ENCODE results near the gene ZNF385D. TPM values are rescaled to one million over a fixed set of nuclear protein-coding genes. Genes with fewer than 3 reads are reported as not detected.

ZNF385D gene
- total and polyA plus RNA-seq, 12 donors = 0.09 to 1.3 (median 0.63) TPM

- no peaks in the 10 kb centered on the region for H3K4me1 ChIP-seq (replicated peaks in 1 of 2)
- 58 to 68% (median 60%) methylated on average over 2 of the region's 2 CpGs for WGBS, 4 donors
- H3K36me3 ChIP-seq (replicated peaks in 1 of 2) = no peaks in the 10 kb centered on the region
- H3K27ac ChIP-seq = no peak overlapping the region
- H3K4me3 ChIP-seq = no peak overlapping the region
- intact Hi-C loops (cut with DNase I) = no loop called here
- TF ChIP-seq, protein P1, sequence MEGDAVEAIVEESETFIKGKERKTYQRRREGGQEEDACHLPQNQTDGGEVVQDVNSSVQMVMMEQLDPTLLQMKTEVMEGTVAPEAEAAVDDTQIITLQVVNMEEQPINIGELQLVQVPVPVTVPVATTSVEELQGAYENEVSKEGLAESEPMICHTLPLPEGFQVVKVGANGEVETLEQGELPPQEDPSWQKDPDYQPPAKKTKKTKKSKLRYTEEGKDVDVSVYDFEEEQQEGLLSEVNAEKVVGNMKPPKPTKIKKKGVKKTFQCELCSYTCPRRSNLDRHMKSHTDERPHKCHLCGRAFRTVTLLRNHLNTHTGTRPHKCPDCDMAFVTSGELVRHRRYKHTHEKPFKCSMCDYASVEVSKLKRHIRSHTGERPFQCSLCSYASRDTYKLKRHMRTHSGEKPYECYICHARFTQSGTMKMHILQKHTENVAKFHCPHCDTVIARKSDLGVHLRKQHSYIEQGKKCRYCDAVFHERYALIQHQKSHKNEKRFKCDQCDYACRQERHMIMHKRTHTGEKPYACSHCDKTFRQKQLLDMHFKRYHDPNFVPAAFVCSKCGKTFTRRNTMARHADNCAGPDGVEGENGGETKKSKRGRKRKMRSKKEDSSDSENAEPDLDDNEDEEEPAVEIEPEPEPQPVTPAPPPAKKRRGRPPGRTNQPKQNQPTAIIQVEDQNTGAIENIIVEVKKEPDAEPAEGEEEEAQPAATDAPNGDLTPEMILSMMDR (IDR thresholded peaks at IDR 0.05) = no peak
- no peak for TF ChIP-seq POLR2A (IDR thresholded peaks at IDR 0.05)
- no peak for DNase-seq
- H3K9me3 ChIP-seq (replicated peaks in 1 of 3) = no peaks in the 10 kb centered on the region
- H3K27me3 ChIP-seq = no peaks in the 10 kb centered on the region
These were observed 341.6 kb downstream of the ZNF385D start for GRCh38 chr3:21409401-21409800.

- no peaks in the 10 kb centered on the region for H3K9me3 ChIP-seq (replicated peaks in 1 of 3)
- 0 to 63% (median 24%) methylated on average over 1 of the region's 1 CpG for WGBS, 4 donors
- TF ChIP-seq POLR2A (IDR thresholded peaks at IDR 0.05) = no peak
- TF ChIP-seq, protein P1 (IDR thresholded peaks at IDR 0.05) = no peak
- intact Hi-C loops (cut with DNase I) = no loop called here
- H3K4me3 ChIP-seq = no peak overlapping the region
- H3K36me3 ChIP-seq (replicated peaks in 1 of 2) = no peaks in the 10 kb centered on the region
- H3K4me1 ChIP-seq (replicated peaks in 1 of 2) = no peaks in the 10 kb centered on the region
- no peaks in the 10 kb centered on the region for H3K27me3 ChIP-seq
- no peak for DNase-seq
- no peak overlapping the region for H3K27ac ChIP-seq
These were observed 343.3 kb downstream of the ZNF385D start for GRCh38 chr3:21407743-21408142.

GRCh38 chr3:21405671-21406667 is 345.0 kb downstream of the ZNF385D start:
- H3K4me3 ChIP-seq = no peak overlapping the region
- 81 to 89% (median 86%) methylated on average over 27 to 47 of the region's 47 CpGs for WGBS, 4 donors
- H3K9me3 ChIP-seq (replicated peaks in 1 of 3) = no peaks in the 10 kb centered on the region
- H3K36me3 ChIP-seq (replicated peaks in 1 of 2) = no peaks in the 10 kb centered on the region
- intact Hi-C loops (cut with DNase I) = no loop called here
- H3K4me1 ChIP-seq (replicated peaks in 1 of 2) = no peaks in the 10 kb centered on the region
- DNase-seq = no peak
- no peak overlapping the region for H3K27ac ChIP-seq
- TF ChIP-seq, protein P1 (IDR thresholded peaks at IDR 0.05) = no peak
- TF ChIP-seq POLR2A (IDR thresholded peaks at IDR 0.05) = no peak
- H3K27me3 ChIP-seq = no peaks in the 10 kb centered on the region

- intact Hi-C loops (cut with DNase I) = no loop called here
- 72 to 93% (median 83%) methylated on average over 4 of the region's 4 CpGs for WGBS, 4 donors
- no peak for DNase-seq
- Histone ChIP-seq H3K27me3 (no peaks in the 10 kb centered on the region), H3K9me3 (replicated peaks in 1 of 3) (no peaks in the 10 kb centered on the region), H3K4me1 (replicated peaks in 1 of 2) (no peaks in the 10 kb centered on the region), H3K27ac (no peak overlapping the region), H3K36me3 (replicated peaks in 1 of 2) (no peaks in the 10 kb centered on the region), H3K4me3 (no peak overlapping the region)
- TF ChIP-seq, protein P1 (IDR thresholded peaks at IDR 0.05) = no peak
- TF ChIP-seq POLR2A (IDR thresholded peaks at IDR 0.05) = no peak
These were observed 352.5 kb downstream of the ZNF385D start for GRCh38 chr3:21398461-21398860.
